Astrocyte (in vitro differentiated cells and primary cell): ENCODE data around the gene PELI2. TPM values are rescaled to one million over a fixed set of nuclear protein-coding genes. Genes with fewer than 3 reads are reported as not detected.

Source experiments
- DNase-seq: peaks from one replicate; pipeline ENCODE4 v3.0.0-alpha.2; 2010; ENCODE audit warnings: low read depth
- FAIRE-seq: peaks from 2 replicates; lab custom pipeline; 2011; peaks lifted over from hg19 to GRCh38; lab: Jason Lieb, UNC
- H2AFZ ChIP-seq: 2 replicates; pipeline ENCODE4 v1.6.0; 2012; ENCODE audit warnings: low read depth, low read length, inconsistent platforms
- H3K27ac ChIP-seq: 2 replicates; pipeline ENCODE4 v1.5.1; 2011; ENCODE audit warnings: low read depth, low read length, inconsistent platforms
- H3K27me3 ChIP-seq: 2 replicates; pipeline ENCODE4 v1.6.0; 2011; ENCODE audit warnings: low read length, inconsistent platforms; ENCODE audit not compliant: insufficient read depth
- H3K36me3 ChIP-seq: 2 replicates; pipeline ENCODE4 v1.5.1; 2011; ENCODE audit warnings: low read length, inconsistent platforms; ENCODE audit not compliant: insufficient read depth
- H3K4me1 ChIP-seq: 2 replicates; pipeline ENCODE4 v1.5.1; 2011; ENCODE audit warnings: low read length, inconsistent platforms; ENCODE audit not compliant: insufficient read depth
- H3K4me2 ChIP-seq: 2 replicates; pipeline ENCODE4 v1.6.0; 2012; ENCODE audit warnings: low read length, inconsistent platforms
- H3K4me3 ChIP-seq: 2 replicates; pipeline ENCODE4 v1.5.1; 2011; ENCODE audit warnings: low read depth, mild to moderate bottlenecking, low read length, inconsistent platforms; ENCODE audit not compliant: insufficient read depth
- H3K79me2 ChIP-seq: 2 replicates; pipeline ENCODE4 v1.6.0; 2012; ENCODE audit warnings: mild to moderate bottlenecking, low read length, inconsistent platforms; ENCODE audit not compliant: insufficient read depth
- H3K9ac ChIP-seq: 2 replicates; pipeline ENCODE4 v1.6.0; 2012; ENCODE audit warnings: mild to moderate bottlenecking, low read length, inconsistent platforms
- H3K9me3 ChIP-seq: 2 replicates; pipeline ENCODE4 v1.5.1; 2012; ENCODE audit warnings: low read depth, mild to moderate bottlenecking, low read length, inconsistent platforms; ENCODE audit not compliant: insufficient read depth
- H4K20me1 ChIP-seq: 2 replicates; pipeline ENCODE4 v1.6.0; 2012; ENCODE audit warnings: low read length, inconsistent platforms; ENCODE audit not compliant: insufficient read depth
- H3K27ac Mint-ChIP-seq: one replicate; pipeline ENCODE4 v1.8.0; 2021; ENCODE audit warnings: mild to moderate bottlenecking, mixed read lengths; ENCODE audit not compliant: unreplicated experiment
- H3K27me3 Mint-ChIP-seq: one replicate; pipeline ENCODE4 v1.8.0; 2021; ENCODE audit warnings: low read depth, mixed read lengths; ENCODE audit not compliant: unreplicated experiment
- H3K36me3 Mint-ChIP-seq: one replicate; pipeline ENCODE4 v1.8.0; 2021; ENCODE audit warnings: low read depth, mixed read lengths; ENCODE audit not compliant: unreplicated experiment
- H3K4me1 Mint-ChIP-seq: one replicate; pipeline ENCODE4 v1.8.0; 2021; ENCODE audit warnings: low read depth, mixed read lengths; ENCODE audit not compliant: unreplicated experiment
- H3K4me3 Mint-ChIP-seq: one replicate; pipeline ENCODE4 v1.8.0; 2021; ENCODE audit warnings: mild to moderate bottlenecking, moderate library complexity, mixed read lengths; ENCODE audit not compliant: unreplicated experiment
- H3K9me3 Mint-ChIP-seq: one replicate; pipeline ENCODE4 v1.8.0; 2021; ENCODE audit warnings: mild to moderate bottlenecking, mixed read lengths; ENCODE audit not compliant: unreplicated experiment
- EZH2 ChIP-seq: IDR thresholded peaks from 2 replicates; pipeline ENCODE4 v1.6.1; 2012; ENCODE audit warnings: mild to moderate bottlenecking, low read length, inconsistent platforms; ENCODE audit not compliant: insufficient read depth
- total RNA-seq: library from RNA; stranded (reverse); gene quantifications from 2 replicates; pipeline ENCODE4 v1.2.1, GENCODE V29; 2021
- TF ChIP-seq, protein P1 (sequence below): IDR thresholded peaks from 2 replicates; pipeline ENCODE4 v1.5.1; 2011; ENCODE audit warnings: low read depth, mild to moderate bottlenecking, inconsistent platforms, low read length, moderate library complexity; ENCODE audit not compliant: insufficient read depth

The PELI2 gene
- total RNA-seq, 1 donor from 2014 or later, result 5.3 TPM

DNA sequence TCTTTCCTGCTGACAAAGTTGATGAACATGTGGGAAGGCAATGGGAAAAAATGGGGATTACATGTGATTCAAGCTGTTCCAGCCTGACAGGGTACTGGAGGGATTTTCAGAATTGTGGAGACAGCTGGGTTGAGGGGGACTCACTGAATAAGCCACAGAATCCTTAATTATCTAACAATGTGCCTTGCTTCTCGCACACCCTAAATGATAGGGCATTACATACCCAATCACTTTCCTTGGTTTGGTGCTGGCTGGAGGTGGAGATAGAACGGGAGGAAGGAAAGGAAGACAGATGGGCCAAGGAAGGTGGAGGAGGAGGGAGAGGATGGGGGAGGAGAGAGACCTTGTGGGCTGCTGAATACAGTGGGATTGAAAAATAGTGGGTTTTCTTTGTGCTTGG lies 20.7 kb downstream of the PELI2 start:
- Histone ChIP-seq H3K4me1 (no peaks in the 10 kb centered on the region), H3K4me3 (no peak overlapping the region), H3K36me3 (no peaks in the 10 kb centered on the region), H3K9ac (no peak overlapping the region), H3K27me3 (no peaks in the 10 kb centered on the region), H3K9me3 (no peaks in the 10 kb centered on the region), H3K27ac (no peak overlapping the region), H3K4me2 (no peak overlapping the region), H2AFZ (no peak overlapping the region), H4K20me1 (peaks cover 34% of the 10 kb centered on the region), H3K79me2 (peaks cover 42% of the 10 kb centered on the region)
- FAIRE-seq (no peak), DNase-seq (no peak)
- H3K4me1 Mint-ChIP-seq, result peaks cover 20% of the 10 kb centered on the region
- H3K9me3 Mint-ChIP-seq, result no peaks in the 10 kb centered on the region
- no peaks in the 10 kb centered on the region for H3K27me3 Mint-ChIP-seq
- TF ChIP-seq EZH2, result no peak
- TF ChIP-seq, protein P1, sequence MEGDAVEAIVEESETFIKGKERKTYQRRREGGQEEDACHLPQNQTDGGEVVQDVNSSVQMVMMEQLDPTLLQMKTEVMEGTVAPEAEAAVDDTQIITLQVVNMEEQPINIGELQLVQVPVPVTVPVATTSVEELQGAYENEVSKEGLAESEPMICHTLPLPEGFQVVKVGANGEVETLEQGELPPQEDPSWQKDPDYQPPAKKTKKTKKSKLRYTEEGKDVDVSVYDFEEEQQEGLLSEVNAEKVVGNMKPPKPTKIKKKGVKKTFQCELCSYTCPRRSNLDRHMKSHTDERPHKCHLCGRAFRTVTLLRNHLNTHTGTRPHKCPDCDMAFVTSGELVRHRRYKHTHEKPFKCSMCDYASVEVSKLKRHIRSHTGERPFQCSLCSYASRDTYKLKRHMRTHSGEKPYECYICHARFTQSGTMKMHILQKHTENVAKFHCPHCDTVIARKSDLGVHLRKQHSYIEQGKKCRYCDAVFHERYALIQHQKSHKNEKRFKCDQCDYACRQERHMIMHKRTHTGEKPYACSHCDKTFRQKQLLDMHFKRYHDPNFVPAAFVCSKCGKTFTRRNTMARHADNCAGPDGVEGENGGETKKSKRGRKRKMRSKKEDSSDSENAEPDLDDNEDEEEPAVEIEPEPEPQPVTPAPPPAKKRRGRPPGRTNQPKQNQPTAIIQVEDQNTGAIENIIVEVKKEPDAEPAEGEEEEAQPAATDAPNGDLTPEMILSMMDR, result no peak
- no peak overlapping the region for H3K4me3 Mint-ChIP-seq
- H3K36me3 Mint-ChIP-seq, result no peaks in the 10 kb centered on the region
- no peak overlapping the region for H3K27ac Mint-ChIP-seq

DNA sequence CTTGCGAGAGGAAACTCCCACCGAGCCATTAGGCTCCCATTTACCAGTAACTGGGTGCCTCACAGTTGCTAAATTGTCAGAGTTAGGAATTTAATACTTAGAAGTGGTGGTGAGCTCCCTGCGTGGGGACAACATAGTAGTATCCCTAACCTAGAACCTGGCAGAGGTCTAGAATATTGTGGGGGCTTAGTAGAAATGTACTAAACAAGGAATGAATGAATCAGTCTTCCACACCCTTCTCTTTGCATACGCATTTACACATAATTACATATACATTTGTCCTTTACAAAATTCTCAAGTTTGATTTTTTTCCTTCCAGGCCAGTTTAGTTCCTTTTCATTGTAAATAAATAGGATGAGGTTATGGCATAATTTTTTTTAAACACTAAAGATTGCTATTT lies 24.1 kb downstream of the PELI2 start:
- peaks cover 9% of the 10 kb centered on the region for H3K4me1 ChIP-seq
- DNase-seq (no peak), FAIRE-seq (no peak)
- H3K27me3 ChIP-seq, result no peaks in the 10 kb centered on the region
- Mint-ChIP-seq H3K27ac (no peak overlapping the region), H3K27me3 (no peaks in the 10 kb centered on the region), H3K4me3 (no peak overlapping the region), H3K9me3 (no peaks in the 10 kb centered on the region), H3K36me3 (no peaks in the 10 kb centered on the region), H3K4me1 (peaks cover 25% of the 10 kb centered on the region)
- H3K36me3 ChIP-seq, result no peaks in the 10 kb centered on the region
- peaks cover 16% of the 10 kb centered on the region for H4K20me1 ChIP-seq
- no peak overlapping the region for H3K4me3 ChIP-seq
- H3K4me2 ChIP-seq, result no peak overlapping the region
- no peak for TF ChIP-seq EZH2
- TF ChIP-seq, protein P1, result no peak
- H3K9ac ChIP-seq, result no peak overlapping the region
- H3K27ac ChIP-seq, result no peak overlapping the region
- H2AFZ ChIP-seq, result no peak overlapping the region
- no peaks in the 10 kb centered on the region for H3K9me3 ChIP-seq
- peaks cover 24% of the 10 kb centered on the region for H3K79me2 ChIP-seq

DNA sequence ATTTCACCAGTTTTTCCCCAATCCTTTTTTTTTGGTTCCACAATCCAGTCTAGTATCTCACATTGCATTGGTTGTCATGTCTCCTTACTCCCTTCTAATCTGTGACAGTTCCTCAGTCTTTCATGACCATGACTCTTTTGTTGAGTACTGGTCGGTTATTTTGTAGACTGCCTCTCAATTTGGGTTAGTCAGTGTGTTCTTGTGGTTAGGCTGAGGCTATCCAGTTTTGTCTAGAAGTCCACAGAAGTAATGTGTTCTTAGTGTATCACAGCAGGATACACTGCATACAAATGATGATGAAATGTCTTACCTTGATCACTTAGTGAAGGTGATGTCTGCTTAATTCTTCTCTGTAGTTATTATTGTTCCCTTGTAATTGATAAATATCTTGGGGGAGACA lies 24.8 kb downstream of the PELI2 start:
- Mint-ChIP-seq H3K9me3 (no peaks in the 10 kb centered on the region), H3K4me3 (no peak overlapping the region), H3K4me1 (peaks cover 27% of the 10 kb centered on the region), H3K36me3 (no peaks in the 10 kb centered on the region), H3K27me3 (no peaks in the 10 kb centered on the region), H3K27ac (no peak overlapping the region)
- Histone ChIP-seq H3K4me1 (peaks cover 9% of the 10 kb centered on the region), H3K27ac (no peak overlapping the region), H2AFZ (no peak overlapping the region), H3K4me3 (no peak overlapping the region), H4K20me1 (peaks cover 8% of the 10 kb centered on the region), H3K9ac (no peak overlapping the region), H3K27me3 (no peaks in the 10 kb centered on the region), H3K4me2 (no peak overlapping the region), H3K36me3 (no peaks in the 10 kb centered on the region), H3K9me3 (no peaks in the 10 kb centered on the region), H3K79me2 (peaks cover 17% of the 10 kb centered on the region)
- no peak for TF ChIP-seq EZH2
- TF ChIP-seq, protein P1, result no peak
- DNase-seq (no peak), FAIRE-seq (no peak)
